Thoracic aorta (tissue), 2 donors: Measurements from ENCODE around the gene MALRD1. TPM values are rescaled to one million over a fixed set of nuclear protein-coding genes. Genes with fewer than 3 reads are reported as not detected.

Experiments
- ATAC-seq: fragments of 150-250 bp; one replicate; pipeline ENCODE4 v1.8.0; 2017; ENCODE audit warnings: low read depth; ENCODE audit not compliant: insufficient number of reproducible peaks, low FRiP score
- DNase-seq: peaks from one replicate; pipeline ENCODE4 v3.0.0-alpha.2; 2020; ENCODE audit warnings: low spot score
- H3K27ac ChIP-seq, 2 donors: fragments of 200-600 bp; sonication (generic); 1 replicate in 1 of 2; 2 replicates in 1 of 2; pipeline ENCODE4 v1.5.1; 2016; ENCODE audit warnings: mild to moderate bottlenecking in 2 of 2, moderate library complexity in 2 of 2
- H3K27me3 ChIP-seq: fragments of 200-600 bp; sonication (generic); replicated peaks from 2 replicates; pipeline ENCODE4 v1.6.0; 2016; ENCODE audit warnings: mild to moderate bottlenecking; ENCODE audit not compliant: insufficient read depth
- H3K36me3 ChIP-seq: fragments of 200-600 bp; sonication (generic); one replicate; pipeline ENCODE4 v1.5.1; 2016
- H3K4me1 ChIP-seq, 2 donors: fragments of 200-600 bp; sonication (generic); 1 replicate in 1 of 2; 2 replicates in 1 of 2; pipeline versions ENCODE4 v1.5.1 to v1.6.0; 2016; ENCODE audit warnings: low read depth in 2 of 2, mild to moderate bottlenecking in 1 of 2; ENCODE audit not compliant: control insufficient read depth in 1 of 2
- H3K4me3 ChIP-seq: fragments of 200-600 bp; sonication (generic); 2 replicates; pipeline ENCODE4 v1.5.1; 2016; ENCODE audit warnings: mild to moderate bottlenecking
- H3K9me3 ChIP-seq: fragments of 200-600 bp; sonication (generic); 2 replicates; pipeline ENCODE4 v1.5.1; 2016
- total RNA-seq, 2 donors: library from RNA; depleted of rRNA; stranded (reverse); fragments of >200 nt; gene quantifications; one replicate each; pipeline versions ENCODE4 v1.1.0 to v1.2.3, GENCODE V29; 2016
- TF ChIP-seq, protein P1 (sequence below): fragments of 200-600 bp; sonication (generic); IDR thresholded peaks from one replicate; pipeline ENCODE4 v1.5.1; 2019; ENCODE audit warnings: antibody characterized with exemption

Gene MALRD1
- total RNA-seq, 2 donors from 2014 or later = 0.92 to 5.3 TPM

DNA sequence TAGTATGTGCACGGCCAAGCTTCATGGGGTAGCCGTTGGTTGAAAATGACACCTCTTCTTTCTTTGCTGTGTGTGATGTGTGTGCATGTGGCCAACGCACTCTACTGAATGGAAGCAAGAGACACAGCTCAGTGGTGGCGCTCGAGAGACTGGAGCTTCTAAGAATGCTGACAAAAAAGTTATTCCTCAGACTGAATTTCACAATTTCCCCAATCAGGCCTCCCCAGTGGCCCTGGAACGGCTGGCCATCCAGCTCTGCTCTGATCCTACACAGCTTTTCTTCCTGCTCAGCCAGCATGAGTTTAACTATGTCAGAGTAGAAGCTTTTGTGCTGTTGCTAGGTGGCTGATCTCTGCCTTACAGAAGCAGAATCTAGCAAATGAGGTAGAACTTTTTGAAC is 581.0 kb downstream of the MALRD1 start:
- DNase-seq = peak; percentile 31

DNA sequence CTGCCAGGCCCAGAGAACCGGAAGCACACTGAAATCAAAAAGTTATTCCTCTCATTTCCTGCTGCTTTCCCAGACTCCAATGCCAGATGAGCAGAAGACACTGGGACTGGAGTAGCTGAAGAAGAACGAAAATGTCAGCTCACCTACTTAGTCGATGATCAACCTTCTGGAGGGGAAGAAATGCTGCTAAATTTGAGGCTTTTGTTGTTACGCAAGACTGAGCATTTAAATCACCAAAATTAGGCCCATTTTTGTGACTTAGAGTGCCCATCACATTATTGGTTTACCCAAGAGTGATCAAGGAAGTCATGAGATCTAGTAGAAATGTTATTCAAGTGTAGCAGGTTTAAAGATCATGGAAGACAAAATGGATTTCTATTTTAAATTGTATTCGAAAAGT is 585.6 kb downstream of the MALRD1 start:
- TF ChIP-seq, protein P1, sequence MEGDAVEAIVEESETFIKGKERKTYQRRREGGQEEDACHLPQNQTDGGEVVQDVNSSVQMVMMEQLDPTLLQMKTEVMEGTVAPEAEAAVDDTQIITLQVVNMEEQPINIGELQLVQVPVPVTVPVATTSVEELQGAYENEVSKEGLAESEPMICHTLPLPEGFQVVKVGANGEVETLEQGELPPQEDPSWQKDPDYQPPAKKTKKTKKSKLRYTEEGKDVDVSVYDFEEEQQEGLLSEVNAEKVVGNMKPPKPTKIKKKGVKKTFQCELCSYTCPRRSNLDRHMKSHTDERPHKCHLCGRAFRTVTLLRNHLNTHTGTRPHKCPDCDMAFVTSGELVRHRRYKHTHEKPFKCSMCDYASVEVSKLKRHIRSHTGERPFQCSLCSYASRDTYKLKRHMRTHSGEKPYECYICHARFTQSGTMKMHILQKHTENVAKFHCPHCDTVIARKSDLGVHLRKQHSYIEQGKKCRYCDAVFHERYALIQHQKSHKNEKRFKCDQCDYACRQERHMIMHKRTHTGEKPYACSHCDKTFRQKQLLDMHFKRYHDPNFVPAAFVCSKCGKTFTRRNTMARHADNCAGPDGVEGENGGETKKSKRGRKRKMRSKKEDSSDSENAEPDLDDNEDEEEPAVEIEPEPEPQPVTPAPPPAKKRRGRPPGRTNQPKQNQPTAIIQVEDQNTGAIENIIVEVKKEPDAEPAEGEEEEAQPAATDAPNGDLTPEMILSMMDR = no peak
- Histone ChIP-seq H3K4me1 (peaks cover 22 to 64% of the 10 kb centered on the region in 2 donors), H3K9me3 (no peaks in the 10 kb centered on the region), H3K27ac (no peak overlapping the region), H3K4me3 (no peak overlapping the region), H3K27me3 (no peaks in the 10 kb centered on the region), H3K36me3 (no peaks in the 10 kb centered on the region)
- no peak for DNase-seq
- no peak for ATAC-seq

More for the DNA sequence above, 581.0 kb downstream of the MALRD1 start:
- peak overlapping the region; percentile 52 to 76 for H3K27ac ChIP-seq
- no peaks in the 10 kb centered on the region for H3K9me3 ChIP-seq
- no peaks in the 10 kb centered on the region for H3K27me3 ChIP-seq
- ATAC-seq = peak; percentile 80
- TF ChIP-seq, protein P1 = peak; percentile 29
- peaks cover 20 to 67% of the 10 kb centered on the region in 2 donors for H3K4me1 ChIP-seq
- H3K36me3 ChIP-seq = no peaks in the 10 kb centered on the region
- peak overlapping the region; percentile 37 for H3K4me3 ChIP-seq

DNA sequence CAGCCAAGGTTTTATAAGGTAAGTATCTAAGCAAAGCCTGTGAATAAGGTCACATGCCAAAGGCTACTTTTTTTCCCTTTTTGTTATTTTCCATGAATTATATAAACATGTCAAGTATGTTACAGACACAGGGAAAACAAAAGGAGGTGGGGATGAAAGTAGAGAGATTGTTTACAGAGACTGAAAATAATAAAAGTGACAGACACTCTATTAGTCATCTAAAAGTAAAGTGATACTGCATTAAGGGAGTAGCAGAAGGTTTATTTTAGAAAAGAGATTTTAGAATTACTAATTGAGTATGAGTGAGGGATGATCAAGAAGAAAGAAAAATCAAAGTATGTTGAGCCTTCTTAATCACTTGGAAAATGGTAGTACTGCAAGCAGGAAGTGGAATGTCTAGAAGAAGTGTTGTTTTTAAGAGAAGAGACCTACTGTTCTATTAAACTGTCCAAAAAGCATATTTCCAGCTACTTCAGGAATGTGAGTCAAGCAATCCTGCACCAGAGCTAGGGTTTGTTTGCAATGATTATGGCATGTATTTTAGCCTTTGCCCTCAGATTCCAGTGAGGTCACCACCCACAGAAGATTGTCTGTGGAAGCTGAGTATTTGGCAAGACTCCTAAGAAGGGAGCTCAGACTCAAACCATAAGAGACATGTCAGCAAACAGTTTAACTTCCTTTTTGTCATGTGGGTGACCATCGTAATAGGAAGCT is 589.7 kb downstream of the MALRD1 start:
- Histone ChIP-seq H3K4me3 (peak overlapping the region; percentile 61), H3K27me3 (no peaks in the 10 kb centered on the region), H3K9me3 (no peaks in the 10 kb centered on the region), H3K36me3 (no peaks in the 10 kb centered on the region), H3K4me1 (peaks cover 9 to 54% of the 10 kb centered on the region in 2 donors), H3K27ac (peak overlapping the region; percentile 73 to 74)
- TF ChIP-seq, protein P1 = no peak
- ATAC-seq (peak; percentile 66), DNase-seq (no peak)

DNA sequence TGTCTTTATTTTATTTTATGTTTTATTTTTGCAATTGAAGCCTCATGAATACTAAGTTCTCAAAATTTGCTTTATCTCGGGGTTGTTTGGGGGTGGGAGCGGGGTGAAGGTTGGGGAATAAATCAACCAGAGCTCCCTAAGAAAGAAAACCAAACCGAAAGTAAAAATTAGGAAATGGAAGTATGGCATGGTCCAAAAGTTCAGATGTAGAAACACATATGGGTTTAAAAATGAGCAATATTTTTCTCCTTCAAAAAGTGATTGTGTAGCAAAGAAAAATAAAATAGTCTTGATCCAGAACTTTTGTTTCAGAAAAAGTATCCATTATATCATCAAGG is 590.3 kb downstream of the MALRD1 start:
- H3K36me3 ChIP-seq = no peaks in the 10 kb centered on the region
- ATAC-seq (no peak), DNase-seq (no peak)
- no peaks in the 10 kb centered on the region for H3K9me3 ChIP-seq
- peak overlapping the region; percentile 73 to 74 for H3K27ac ChIP-seq
- H3K27me3 ChIP-seq = no peaks in the 10 kb centered on the region
- peak overlapping the region; percentile 61 for H3K4me3 ChIP-seq
- TF ChIP-seq, protein P1 = no peak
- H3K4me1 ChIP-seq = peaks cover 9 to 49% of the 10 kb centered on the region in 2 donors

DNA sequence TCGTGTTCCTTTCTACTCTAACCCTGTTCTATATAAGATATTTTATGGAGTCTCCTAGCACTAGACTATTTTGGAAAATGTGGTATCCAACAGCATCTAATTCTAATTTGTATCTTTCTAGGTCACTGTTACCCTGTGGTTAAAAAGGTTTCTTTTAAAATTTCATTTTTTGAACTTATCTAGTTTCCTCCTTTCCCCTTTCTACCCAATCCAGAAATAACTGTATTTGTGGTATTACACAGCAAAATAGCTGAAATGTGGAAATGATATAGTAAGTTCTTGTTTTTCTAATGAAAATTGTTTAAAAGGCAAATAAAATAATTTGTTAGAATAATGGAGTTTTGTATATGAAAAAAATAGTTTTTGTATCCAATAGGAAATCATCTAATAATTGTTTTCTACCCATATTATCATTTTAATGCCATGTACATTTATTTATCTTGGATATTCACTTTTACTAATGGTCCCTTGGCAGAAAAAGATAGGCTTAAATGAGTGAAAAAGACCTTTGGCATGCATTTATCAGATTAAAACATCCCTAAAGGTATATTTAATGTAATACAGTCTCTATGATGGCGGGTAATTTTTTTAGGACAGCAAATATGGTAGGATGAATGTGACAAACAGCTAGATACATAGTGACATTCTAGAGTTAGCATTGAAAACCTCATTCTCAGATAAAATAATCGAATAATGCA is 592.1 kb downstream of the MALRD1 start:
- H3K27me3 ChIP-seq = no peaks in the 10 kb centered on the region
- TF ChIP-seq, protein P1 = no peak
- no peak for ATAC-seq
- H3K4me3 ChIP-seq = no peak overlapping the region
- H3K4me1 ChIP-seq = peaks cover 9 to 37% of the 10 kb centered on the region in 2 donors
- peak overlapping the region; percentile 25 to 74 for H3K27ac ChIP-seq
- DNase-seq = no peak
- H3K36me3 ChIP-seq = no peaks in the 10 kb centered on the region
- no peaks in the 10 kb centered on the region for H3K9me3 ChIP-seq
